HG03097 (cell line): Measurements from ENCODE around the gene TRIM42.

Source experiments
- ATAC-seq: cut with Tn5 transposase; IDR thresholded peaks from one replicate; pipeline ENCODE4 v1.9.1; 2021; ENCODE audit not compliant: unreplicated experiment, low FRiP score

The TRIM42 gene

DNA sequence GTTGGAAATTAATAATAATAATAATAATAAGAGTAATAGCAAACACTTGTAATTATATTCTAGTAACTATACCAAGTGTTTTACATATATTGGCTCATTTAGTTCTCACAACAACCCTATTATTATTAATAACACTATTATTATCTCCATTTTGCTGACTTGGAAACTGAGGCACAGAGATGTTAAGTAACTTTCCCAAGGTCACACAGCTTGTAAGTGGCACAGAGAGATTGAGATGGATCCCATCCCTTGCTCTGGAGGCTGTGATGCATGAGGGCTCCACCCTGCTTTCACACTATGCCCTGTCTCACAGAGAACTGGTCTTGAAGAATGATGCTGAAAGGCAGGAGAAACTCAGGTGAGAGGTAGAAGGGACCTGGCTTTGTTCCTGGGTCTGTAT, 31.9 kb downstream of the TRIM42 start:
- ATAC-seq = no peak

DNA sequence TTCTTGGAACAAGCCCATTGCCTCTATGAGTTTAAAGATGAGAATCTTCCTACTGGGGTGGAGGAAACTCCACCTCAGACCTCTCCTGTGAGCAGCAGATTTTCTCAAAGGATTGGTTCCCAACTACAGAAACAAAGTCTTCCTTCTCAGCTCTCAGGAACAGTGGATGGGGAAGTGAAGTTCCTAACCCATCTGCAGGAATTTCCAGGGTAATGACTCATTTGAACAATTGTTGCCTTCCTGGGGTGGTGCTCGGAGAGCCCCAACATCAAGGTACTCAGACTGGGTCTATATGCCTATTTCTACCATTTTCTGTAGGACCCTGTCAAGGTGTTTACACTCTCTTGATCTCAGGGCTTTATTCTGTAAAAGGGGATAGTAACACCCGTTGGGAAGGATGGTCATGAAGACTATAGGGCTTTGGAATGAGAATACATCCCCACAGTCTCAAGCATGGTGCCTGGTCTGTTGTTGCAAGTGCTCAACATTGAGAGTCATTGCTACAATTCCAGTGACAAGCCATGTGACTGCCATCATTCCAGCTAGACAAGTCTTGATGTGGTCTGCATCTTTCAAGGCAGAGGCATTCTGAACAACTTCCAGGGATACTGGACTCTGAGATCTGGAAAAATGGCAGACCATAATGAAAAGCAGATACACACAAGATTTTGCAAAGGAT, 33.0 kb downstream of the TRIM42 start:
- no peak for ATAC-seq

DNA sequence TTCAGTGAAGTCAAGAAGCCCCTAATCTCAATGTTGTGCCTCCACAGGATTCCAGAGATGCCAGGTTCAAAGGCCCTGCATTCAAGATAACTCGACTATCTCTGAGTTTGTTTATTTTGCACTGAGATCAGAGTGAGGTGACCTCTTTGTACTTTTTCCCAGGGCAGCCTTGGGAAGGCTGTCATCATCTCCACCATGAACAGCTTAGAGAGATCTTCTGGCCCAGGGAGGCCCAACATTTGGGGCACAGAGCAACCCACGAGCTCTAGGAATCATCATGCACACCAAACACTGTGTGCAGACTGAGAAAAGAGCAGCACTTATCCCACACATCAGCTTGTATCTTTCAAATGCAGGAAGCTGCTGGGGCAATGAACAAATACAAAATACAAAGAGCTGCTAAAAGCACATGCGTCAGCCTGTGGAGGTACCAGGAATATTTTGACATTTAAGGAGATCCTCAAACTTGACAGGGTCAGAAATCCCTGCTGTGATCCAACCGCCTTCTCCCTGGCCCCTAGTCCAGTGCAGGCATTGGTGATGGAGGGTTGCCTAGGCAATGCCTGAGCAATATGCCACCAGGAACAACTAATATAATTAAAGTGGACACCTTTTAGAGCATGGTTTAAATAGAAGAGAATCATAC, 33.6 kb downstream of the TRIM42 start:
- no peak for ATAC-seq

DNA sequence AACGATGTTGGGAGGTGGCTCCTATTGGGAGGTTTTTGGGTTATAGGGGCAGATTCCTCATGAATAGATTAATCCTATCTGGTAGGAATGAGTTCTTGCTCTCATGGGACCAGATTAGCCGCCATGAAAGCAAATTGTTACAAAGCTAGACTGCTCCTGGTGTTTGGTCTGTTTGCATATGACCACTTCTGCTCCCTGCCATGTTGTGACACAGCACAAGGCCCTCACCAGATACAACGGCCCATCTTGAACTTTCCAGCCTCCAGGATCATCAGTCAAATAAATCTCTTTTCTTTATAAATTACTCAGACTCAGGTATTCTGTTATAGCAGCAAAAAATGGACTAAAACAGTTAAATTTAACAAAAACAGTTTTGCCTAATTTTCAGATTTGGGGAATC, 34.4 kb downstream of the TRIM42 start:
- no peak for ATAC-seq

DNA sequence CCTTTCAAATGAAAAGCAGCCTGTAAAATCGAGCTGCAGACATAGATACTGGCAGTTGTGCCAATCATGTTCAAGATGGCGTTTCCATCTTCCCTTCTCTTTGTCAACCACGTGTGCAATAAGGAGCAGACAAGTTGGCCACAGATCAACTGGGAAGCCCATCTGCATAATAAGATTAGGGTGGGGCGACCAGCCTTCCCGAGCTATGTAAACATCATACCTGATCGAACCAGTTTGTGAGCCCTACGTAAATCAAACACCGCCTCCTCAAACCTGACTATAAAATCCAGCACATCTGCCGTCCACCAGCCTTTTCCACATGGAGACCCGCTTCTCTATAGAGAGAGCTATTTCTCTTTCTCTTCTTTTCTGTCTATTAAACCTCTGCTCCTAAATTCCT, 37.2 kb downstream of the TRIM42 start:
- ATAC-seq = no peak

DNA sequence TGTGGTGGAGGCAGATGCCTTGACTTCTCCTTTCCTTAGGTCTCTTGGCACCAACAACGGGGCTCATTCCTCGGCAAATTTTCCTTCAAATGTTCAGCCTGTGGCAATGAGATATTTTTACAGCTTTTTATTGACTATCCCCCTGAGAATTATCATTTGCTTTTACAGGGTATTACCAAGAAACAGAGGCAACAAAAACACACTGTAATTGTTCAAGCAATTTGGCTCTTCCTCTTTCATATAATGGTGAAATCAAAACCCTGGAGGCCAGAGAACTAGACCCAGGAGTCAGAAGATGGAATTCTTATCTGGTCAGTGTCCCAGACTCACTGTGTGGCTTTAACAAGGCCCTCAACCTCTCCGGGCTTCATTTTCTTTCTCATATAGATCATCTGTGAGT, 40.1 kb downstream of the TRIM42 start:
- ATAC-seq = no peak

DNA sequence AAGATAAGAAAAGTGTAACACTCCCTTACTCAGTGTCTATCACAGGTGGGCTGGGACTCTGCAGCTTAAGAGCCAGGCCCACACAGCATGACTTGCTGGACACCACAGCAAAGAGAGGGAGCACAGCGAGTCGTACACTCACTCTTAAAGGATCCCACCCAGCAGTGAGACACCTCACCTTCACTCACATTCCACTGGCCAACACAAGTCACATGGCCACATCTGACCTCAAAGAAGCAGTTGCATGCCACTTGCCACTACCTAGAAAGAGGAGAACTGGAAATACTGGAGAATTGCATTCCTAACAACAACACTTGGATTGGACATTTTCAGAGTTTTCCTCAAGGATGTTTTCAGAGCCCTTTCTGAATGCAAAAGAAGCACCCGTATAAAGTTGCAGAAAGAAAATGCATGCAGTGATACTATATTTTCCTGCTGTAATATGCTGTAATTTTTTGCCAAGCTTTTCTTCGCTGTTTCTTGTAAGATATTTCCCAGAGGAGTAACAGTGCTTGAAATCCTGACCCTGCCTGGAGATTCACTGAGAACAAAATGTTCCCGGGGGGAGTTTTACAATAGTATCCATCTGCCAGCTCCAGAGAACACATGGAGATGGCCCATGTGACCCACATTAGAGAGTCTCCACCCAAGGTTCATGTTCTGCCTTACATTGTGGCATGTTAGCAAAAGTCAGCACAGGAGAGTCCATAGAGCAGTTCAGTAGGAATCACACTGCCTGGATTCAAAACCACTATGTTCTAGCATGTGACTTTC, 42.2 kb downstream of the TRIM42 start:
- ATAC-seq = no peak

DNA sequence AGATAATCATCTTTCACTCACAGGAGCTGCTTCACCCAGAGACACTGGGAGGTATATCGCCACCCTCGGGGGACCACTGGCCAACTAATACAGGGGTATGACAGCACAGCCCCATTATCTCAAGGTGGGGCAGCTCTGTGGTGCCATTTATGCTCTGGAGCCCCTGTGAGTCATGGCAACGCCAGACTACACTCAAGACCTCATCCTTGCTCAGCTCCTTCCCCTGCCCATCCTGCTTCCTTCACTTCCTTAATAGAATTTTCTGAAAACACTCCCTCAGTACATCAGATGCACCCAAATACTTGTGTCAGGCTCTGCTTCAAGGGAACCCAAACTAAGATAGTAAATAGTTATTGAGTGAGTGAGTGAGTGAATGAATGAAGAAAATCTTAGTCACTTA, 45.7 kb downstream of the TRIM42 start:
- no peak for ATAC-seq

DNA sequence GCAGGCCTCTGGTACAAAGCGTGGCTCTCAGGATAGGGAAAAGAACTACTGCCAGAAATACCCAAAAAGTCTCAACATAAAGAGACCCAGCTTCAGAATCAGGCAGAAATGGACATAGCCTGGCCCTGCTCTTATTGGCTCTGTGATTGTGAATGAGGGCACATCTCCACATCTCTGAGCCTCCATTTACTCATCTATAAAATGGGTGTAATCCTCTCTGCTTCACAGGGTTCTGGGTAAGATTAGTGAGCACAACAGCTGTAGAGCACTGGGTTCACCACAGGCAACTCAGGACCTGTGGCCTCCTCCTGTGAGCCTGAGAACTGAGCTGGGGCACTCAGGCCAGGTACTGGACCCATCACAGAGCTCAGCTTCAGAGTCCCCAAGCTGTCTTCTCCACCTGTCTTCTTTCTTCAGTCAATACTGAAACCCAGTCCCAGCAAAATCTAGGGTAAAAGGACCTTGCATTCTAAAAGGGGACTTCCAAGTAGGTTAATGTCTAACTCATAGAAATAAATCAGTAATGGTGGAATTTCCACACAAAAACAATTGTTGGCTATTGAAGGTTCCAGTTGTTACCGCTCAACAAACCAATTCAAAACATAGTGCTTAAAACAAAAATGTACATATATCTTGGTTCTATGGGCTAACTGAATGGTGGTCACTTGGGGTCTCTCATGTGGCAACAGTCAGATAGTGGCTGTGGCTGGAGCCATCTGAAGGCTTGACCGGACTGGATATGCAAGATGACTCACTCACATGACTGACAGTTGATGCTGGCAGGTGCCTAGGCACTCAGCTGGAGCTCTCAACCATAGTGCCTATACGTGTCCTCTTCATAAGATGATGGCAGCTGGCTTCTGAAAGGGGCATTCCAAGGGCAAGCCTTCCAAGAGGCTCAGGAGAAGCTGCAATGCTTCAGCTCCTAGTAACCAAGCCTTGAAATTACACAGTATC, 47.3 kb downstream of the TRIM42 start:
- ATAC-seq = peak; percentile 78

DNA sequence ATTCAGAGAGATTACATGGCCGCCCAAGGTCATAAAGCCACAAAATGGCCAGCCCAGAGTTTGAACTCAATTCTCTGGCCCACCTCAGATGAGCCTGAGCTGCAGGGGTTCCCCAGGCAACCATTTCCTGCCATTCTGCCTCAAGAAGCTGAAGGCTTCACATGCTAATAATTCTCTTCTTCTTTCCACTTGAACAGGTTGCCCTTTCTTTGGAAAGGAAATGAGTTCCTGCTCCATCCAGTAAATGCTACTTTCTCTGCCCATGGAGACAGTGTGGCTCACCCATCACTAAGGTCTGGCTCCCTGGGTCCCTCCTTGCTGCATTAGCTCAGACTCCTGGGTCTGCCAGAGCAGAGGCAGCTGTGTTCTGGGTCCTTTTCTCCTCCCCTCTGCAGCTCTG, 48.2 kb downstream of the TRIM42 start:
- ATAC-seq = no peak

DNA sequence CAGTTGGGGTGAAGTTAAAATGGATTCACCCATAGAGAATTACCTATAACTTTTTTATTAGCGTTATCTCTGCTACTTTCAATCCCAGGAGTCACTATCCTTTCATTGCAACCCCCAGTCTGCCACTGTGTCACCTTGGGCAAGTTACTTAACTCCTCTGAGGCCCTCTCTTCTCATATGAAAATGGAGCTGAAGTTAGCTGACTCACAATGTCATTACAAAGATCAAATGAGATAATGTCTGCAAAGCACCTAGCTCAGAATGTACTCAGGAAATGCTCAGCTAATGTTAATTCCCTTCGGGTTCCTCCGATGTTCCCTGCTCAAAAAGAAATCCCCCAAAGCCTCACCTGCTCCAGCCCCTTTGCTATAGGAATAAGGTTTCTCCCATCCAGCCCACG, 50.0 kb downstream of the TRIM42 start:
- ATAC-seq = no peak

DNA sequence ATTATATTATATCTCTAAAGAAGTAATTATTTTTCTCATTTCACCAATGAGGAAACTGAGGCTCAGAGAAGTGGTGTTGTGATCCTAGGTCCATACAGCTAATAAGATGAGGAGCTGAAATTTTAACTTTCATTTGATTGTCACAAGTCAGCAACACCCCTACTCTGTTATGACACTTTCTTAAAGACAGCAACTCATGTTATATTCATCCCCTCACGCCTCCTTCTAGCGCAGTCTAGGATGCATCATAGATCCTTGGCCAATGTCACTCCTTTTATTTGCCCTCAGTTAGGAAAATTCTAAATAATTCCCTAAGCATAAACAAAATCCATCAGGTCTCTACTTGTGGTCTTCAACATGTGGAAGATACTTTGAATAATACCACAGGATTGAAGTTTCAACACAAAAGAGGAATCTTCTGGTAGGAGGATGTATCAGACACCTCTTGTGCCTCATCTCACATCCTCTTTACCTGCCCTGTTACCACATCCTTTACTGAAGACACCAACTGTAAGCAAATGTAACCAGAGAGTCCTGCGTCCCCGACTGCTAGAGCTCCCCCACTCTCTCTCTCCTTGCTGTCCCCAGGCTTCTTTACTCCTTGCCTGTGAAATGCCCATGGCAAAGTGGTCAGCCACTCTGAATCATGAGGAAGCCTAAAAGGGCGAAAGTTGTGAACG, 53.7 kb downstream of the TRIM42 start:
- peak; percentile 78 for ATAC-seq

DNA sequence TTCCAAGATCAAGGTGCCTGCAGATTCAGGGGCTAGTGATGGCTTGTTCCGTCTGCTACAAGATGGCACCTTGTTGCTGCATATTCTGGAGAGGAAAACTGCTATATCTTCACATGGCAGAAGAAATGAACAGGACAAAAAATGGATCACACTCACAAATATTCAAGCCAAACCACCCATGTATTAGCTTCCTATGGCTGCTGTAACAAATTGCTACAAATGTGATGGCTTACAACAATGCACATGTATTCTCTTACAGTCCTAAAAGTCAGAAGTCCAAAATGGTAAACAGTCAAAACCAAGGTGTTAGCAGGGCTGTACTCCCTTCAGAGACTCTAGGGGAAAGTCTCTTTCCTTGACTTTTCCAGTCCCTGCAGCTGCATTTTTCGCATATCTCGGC, 55.8 kb downstream of the TRIM42 start:
- no peak for ATAC-seq

DNA sequence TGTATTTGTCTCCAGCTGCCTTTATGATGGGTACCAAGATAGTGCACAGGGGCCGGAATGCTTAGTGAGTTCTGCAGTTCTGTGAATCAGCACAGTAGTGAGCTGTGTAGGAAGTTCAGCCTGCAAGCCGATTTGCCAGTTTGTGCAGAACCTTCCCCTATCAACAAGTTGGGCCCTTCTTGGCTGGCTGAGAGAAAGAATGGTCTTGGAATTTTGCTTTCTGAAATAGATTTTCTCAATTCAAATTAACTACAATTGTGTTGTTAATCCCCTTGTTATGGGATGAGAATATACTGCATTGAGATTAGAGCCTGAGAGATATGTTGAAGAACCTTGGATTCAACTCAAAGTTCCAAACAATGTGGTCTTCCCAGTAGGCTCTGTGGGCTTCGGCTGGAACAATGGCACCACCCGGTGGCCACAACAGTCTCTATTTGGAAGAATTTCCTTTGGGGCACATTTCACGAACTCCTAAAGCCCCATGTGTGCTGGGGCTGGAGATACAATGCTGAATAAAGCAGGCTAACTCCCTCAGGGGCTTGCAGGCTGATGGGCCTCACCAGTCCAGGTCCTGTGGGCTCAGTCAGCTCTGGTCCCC, 59.1 kb downstream of the TRIM42 start:
- ATAC-seq = no peak

DNA sequence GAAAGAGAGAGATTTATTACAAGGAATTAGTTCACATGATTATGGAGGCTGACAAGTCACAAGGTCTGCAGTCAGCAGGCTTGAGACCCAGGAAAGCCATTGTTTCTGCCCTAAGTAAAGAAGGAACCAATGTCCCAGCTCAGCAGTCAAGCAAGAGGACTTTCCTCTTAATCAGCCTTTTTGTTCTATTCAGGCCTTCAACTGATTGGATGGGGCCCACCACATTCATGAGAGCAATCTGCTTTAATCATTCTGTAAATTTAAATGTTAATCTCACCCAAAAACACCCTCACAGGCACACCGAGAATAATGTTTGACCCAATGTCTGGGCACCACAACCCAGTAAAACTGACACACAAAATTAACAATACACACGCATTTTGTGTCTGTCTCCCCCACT, 64.3 kb downstream of the TRIM42 start:
- ATAC-seq = no peak

DNA sequence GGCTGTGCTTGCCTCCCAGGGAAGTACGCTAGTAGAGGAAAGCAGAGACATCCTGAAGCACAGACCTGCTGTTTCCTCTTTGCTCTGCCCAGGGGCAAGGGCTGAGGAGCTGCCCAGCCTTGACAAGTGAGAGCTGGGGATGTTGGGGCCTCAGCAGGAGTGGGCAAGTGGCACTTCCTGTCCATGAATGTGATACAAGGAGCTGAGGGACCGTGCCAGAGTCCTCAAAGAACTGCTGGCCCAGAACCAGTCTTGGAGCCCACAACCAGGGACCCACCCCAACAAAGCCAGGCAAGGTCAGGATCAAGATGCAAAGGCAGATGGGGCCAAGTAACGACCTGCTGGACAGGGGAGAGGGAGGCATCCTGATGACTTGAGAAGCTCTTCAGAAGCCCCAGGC, 70.3 kb downstream of the TRIM42 start:
- no peak for ATAC-seq

DNA sequence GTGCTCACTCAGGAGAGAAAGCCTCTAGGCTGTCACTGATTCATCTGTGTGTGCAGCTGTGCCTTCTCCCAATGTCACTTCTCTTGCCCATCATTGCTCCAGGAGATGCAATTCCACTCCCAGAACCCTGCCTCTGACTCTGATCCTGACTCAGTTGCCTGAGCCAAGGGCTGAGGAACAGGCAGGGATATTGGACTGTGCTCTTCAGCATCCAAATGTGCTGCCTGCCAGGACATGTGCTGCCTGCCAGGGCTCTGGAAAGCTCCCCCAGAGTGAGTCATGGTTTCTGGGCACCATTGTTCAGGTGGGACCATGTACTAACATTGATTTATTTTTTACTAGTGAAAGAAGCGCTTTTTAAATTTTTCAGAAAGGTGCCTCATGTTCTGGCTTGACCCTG, 71.0 kb downstream of the TRIM42 start:
- ATAC-seq = no peak
